ENCODE results near the gene RERE.

Gene RERE

DNA sequence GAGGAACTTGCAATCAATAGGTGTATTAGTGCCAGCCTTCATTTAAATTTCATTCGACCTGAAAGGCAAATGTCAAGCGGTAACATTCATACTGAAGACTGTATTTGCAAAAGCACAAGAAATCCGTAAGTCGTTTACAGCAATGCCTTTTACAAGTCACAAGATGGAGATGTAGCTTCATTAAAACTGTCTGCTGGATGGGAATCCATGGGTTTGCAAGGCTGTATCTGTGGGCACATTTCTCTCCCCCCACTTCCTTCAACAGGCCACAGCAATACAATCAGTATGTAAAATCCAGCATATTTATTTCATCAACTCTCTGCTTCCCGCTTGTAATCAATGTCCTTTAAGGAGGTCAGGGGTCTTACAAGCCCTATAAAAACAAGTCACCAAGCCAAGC is 352.4 kb downstream of the RERE start:
- TF ChIP-seq, protein P1, sequence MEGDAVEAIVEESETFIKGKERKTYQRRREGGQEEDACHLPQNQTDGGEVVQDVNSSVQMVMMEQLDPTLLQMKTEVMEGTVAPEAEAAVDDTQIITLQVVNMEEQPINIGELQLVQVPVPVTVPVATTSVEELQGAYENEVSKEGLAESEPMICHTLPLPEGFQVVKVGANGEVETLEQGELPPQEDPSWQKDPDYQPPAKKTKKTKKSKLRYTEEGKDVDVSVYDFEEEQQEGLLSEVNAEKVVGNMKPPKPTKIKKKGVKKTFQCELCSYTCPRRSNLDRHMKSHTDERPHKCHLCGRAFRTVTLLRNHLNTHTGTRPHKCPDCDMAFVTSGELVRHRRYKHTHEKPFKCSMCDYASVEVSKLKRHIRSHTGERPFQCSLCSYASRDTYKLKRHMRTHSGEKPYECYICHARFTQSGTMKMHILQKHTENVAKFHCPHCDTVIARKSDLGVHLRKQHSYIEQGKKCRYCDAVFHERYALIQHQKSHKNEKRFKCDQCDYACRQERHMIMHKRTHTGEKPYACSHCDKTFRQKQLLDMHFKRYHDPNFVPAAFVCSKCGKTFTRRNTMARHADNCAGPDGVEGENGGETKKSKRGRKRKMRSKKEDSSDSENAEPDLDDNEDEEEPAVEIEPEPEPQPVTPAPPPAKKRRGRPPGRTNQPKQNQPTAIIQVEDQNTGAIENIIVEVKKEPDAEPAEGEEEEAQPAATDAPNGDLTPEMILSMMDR (conservative IDR thresholded peaks at IDR 0.05), result no peak
- no peak for TF ChIP-seq ZFX (IDR thresholded peaks at IDR 0.05)
- no peak overlapping the region for H3K27ac ChIP-seq

DNA sequence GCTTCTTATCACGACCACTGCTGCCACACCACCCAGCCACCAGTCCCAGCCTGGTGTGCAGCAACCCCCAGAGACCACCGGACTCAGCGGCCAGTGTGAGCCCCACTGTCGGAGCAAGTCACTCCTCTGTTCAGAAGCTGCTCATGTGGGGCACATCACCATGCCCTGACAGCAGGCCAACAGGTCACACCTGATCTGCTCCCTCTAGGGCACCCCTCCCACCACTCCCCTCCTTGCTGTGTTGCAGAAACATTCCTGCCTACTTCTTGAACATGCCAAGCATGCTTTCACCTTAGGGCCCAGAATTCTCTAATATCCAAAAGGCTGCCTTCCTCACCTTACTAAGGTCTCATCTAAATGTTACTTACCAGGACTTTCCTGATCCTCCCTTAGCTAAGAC is 353.1 kb downstream of the RERE start:
- H3K27ac ChIP-seq, result peak overlapping the region; percentile 90
- TF ChIP-seq, protein P1 (conservative IDR thresholded peaks at IDR 0.05), result no peak
- TF ChIP-seq ZFX (IDR thresholded peaks at IDR 0.05), result no peak

DNA sequence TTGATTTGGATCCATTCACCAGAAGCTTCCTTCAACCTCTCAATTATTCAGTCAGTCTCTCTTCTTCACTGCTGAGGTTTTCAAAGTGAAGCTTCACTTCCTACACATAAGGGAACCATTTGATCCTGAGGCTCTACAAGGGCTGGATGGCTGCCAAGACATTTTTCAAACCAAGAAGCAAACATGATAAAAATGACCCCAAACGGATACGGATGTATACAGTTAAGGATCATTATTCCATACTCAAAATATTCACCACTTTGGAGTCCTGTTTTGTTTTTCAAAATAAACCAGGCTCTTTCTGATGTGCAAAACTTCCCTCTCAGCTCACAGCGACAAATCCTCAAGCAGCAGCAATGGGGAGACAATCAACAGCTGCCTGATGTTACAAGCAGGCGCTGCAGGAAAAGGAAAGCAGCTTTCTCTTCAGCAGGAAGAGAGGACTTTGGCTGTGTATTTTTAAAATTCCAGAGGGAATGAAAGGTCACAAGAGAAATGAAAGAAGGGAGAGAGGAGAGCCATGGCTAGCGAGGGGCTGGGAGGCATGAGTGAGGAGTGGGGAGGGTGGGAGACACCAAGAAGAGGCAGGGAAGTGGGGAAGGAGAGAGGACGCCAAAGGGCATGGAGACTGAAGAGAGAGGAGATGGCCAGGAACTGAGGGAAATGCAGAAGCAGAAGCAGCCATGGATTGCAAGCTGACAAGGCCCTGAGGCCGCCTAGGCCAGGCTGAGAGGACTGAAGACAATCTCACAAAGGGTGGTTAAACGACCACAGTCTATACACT is 354.1 kb downstream of the RERE start:
- peak overlapping the region; percentile 90 for H3K27ac ChIP-seq
- TF ChIP-seq, protein P1 (conservative IDR thresholded peaks at IDR 0.05), result no peak
- TF ChIP-seq ZFX (IDR thresholded peaks at IDR 0.05), result no peak

DNA sequence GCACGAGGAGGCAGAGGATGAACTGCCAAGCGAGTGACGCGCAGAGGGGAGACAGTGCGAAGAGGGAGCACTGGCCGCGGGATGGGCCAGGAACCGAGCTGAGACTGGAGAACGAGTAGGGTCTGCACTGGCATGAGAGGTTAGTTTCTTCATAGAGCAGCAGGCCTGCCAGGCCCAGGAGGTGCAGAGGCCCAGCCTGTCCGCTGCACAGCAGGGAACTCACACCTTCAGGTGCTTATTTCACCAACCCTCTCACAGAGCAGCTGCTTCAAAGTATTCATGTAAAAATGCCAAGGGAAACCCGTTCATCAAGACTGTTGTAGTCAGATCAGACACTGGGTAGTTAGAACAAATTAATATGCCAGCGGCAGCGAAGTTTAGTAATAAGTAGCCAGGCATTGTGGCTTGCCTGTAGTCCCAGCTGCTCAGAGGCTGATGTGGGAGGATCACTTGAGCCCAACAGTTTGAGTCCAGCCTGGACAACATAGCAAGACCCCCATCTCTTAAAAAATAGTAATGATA is 355.0 kb downstream of the RERE start:
- TF ChIP-seq, protein P1 (conservative IDR thresholded peaks at IDR 0.05), result no peak
- TF ChIP-seq ZFX (IDR thresholded peaks at IDR 0.05), result no peak
- peak overlapping the region; percentile 90 for H3K27ac ChIP-seq

DNA sequence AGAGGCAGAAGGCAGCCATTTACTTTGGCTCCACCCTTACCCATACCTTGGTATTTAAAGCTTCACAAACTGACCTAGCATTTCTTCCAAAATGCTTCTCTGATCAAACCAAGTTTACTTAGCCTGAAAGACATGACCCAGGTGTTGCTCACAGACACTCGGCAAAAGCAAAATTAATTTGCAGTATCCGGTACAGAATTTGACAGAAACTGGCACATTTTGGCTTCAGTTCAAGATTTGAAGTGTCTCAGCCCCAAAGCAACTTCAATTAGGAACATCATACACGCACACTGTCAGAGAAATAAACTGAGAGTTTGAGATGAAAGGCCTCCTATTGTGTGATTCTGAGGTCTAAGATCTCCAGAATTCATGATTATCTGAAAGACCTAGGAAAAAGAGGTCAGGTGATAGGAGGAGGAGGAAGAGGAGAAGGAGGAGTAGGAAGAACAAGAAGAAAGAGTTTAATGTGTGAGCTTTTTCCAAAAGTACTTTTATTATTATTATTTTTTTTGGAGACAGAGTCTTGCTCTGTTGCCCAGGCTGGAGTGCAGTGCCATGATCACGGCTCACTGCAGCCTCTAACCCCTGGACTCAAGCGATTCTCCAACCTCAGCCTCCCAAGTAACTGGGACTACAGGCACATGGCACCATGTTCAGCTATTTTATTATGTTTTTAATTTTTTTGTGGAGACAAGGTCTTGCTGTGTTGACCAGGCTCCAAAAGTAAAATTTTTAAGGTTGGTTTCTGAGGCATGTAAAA is 355.9 kb downstream of the RERE start:
- TF ChIP-seq, protein P1 (conservative IDR thresholded peaks at IDR 0.05), result no peak
- no peak for TF ChIP-seq ZFX (IDR thresholded peaks at IDR 0.05)
- no peak overlapping the region for H3K27ac ChIP-seq

DNA sequence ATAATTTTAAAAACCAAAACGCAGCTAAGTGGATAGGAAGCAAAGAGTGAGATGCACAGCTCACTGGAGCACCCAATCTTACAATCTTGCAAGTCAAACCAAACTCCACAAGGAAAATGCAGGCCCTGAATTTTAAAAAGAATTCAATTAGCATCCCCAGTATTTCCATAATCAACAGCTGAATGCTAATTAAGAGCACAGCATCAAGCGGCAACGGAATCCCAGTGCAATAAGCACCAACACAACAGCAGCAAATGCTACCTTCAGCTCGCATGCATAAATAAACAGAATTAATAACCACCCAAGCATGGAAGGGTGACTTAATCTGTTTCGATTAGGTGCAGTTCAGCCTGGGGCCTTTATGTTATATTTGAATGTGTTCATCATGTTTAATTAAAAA is 356.7 kb downstream of the RERE start:
- H3K27ac ChIP-seq, result no peak overlapping the region
- TF ChIP-seq, protein P1 (conservative IDR thresholded peaks at IDR 0.05), result no peak
- no peak for TF ChIP-seq ZFX (IDR thresholded peaks at IDR 0.05)

DNA sequence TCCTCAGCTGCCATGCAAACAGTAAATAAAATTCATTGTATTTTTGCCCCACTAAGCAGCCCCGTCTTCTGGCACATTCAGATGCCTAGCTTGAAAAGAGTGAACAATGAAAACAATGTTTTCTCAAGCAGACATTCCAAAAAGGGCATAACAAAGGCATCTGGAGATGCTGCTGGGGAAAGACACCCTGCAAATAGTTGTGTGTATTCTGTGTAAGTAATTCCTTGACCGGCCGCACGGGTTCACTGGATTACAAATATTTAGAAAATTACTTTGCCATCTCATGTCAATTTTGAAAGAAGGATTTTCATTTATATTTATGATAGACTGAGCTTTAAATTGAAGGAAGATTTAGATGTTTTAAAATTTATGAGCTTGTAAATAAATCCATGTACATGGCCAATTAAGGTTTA is 357.3 kb downstream of the RERE start:
- H3K27ac ChIP-seq, result no peak overlapping the region
- TF ChIP-seq ZFX (IDR thresholded peaks at IDR 0.05), result no peak
- TF ChIP-seq, protein P1 (conservative IDR thresholded peaks at IDR 0.05), result no peak

Data from C4-2B (cell line).